Ascending aorta (tissue), 2 donors: ENCODE data around the gene PPT2. TPM values are rescaled to one million over a fixed set of nuclear protein-coding genes. Genes with fewer than 3 reads are reported as not detected.

Source experiments
- DNase-seq, 2 donors: peaks; one replicate each; pipeline ENCODE4 v3.0.0-alpha.2; 2019; ENCODE audit warnings: low spot score in 2 of 2
- H3K27ac ChIP-seq, 2 donors: fragments of 200-600 bp; sonication (generic); one replicate each; pipeline ENCODE4 v1.5.1; 2016 to 2017; ENCODE audit warnings: mild to moderate bottlenecking in 1 of 2
- H3K27me3 ChIP-seq: fragments of 200-600 bp; sonication (generic); one replicate; pipeline ENCODE4 v1.5.1; 2017
- H3K36me3 ChIP-seq, 2 donors: fragments of 200-600 bp; sonication (generic); one replicate each; pipeline ENCODE4 v1.5.1; 2016
- H3K4me1 ChIP-seq, 2 donors: fragments of 200-600 bp; sonication (generic); one replicate each; pipeline ENCODE4 v1.5.1; 2016 to 2017; ENCODE audit warnings: mild to moderate bottlenecking in 1 of 2
- H3K4me3 ChIP-seq, 2 donors: fragments of 200-600 bp; sonication (generic); one replicate each; pipeline ENCODE4 v1.5.1; 2016 to 2017; ENCODE audit warnings: mild to moderate bottlenecking in 1 of 2
- H3K9me3 ChIP-seq, 2 donors: fragments of 200-600 bp; sonication (generic); one replicate each; pipeline ENCODE4 v1.5.1; 2016
- intact Hi-C: fragments of 100-400 bp; cut with DNase I; formaldehyde crosslinking; loops from one replicate; pipeline ENCODE4 v1.15.1; 2023
- total RNA-seq: library from RNA; depleted of rRNA; stranded (reverse); fragments of >200 nt; gene quantifications from one replicate; pipeline ENCODE4 v1.1.0, GENCODE V29; 2016
- TF ChIP-seq, protein P1 (sequence below), 3 experiments: fragments of 200-600 bp in 2 of 3; fragments of 450-650 bp in 1 of 3; sonication (generic) in 2 of 3; IDR thresholded peaks; one replicate each; pipeline ENCODE4 v1.5.1; 2016 to 2019; ENCODE audit warnings: antibody characterized with exemption in 3 of 3, mild to moderate bottlenecking in 1 of 3, moderate library complexity in 1 of 3

PPT2 gene
- total RNA-seq, 1 donor from 2014 or later: 839 TPM

- Histone ChIP-seq H3K27ac (peak within 1 kb of the TSS; percentile 89 to 92), H3K9me3 (no peaks in the 10 kb centered on the region), H3K4me1 (peaks cover 19 to 25% of the 10 kb centered on the region in 2 donors), H3K4me3 (peak within 1 kb of the TSS; percentile 87 to 93), H3K36me3 (peaks cover 26 to 28% of the 10 kb centered on the region in 2 donors), H3K27me3 (no peaks in the 10 kb centered on the region)
- TF ChIP-seq, protein P1, sequence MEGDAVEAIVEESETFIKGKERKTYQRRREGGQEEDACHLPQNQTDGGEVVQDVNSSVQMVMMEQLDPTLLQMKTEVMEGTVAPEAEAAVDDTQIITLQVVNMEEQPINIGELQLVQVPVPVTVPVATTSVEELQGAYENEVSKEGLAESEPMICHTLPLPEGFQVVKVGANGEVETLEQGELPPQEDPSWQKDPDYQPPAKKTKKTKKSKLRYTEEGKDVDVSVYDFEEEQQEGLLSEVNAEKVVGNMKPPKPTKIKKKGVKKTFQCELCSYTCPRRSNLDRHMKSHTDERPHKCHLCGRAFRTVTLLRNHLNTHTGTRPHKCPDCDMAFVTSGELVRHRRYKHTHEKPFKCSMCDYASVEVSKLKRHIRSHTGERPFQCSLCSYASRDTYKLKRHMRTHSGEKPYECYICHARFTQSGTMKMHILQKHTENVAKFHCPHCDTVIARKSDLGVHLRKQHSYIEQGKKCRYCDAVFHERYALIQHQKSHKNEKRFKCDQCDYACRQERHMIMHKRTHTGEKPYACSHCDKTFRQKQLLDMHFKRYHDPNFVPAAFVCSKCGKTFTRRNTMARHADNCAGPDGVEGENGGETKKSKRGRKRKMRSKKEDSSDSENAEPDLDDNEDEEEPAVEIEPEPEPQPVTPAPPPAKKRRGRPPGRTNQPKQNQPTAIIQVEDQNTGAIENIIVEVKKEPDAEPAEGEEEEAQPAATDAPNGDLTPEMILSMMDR (IDR thresholded peaks at IDR 0.05): no peak
- intact Hi-C loops: loop anchor here (1.0 to 5.0 kb wide), 2 partner anchors 41 to 69 kb away; no protein-coding TSS in a partner anchor
- peak; percentile 99 to 100 for DNase-seq
These were observed 26.0 kb upstream of the PPT2 start, which contains the start of gene ATF6B for GRCh38 chr6:32127717-32128592. TSS of gene ATF6B (minus strand) at chr6:32128246. CDS start at chr6:32128207, 39 bp downstream.

GRCh38 chr6:32128751-32129296 is 25.1 kb upstream of the PPT2 start:
- DNase-seq: no peak
- H3K27ac ChIP-seq: peak overlapping the region; percentile 72 to 92
- H3K4me3 ChIP-seq: peak overlapping the region; percentile 63 to 69
- peaks cover 20 to 26% of the 10 kb centered on the region in 2 donors for H3K36me3 ChIP-seq
- intact Hi-C loops: loop anchor here (1.0 to 5.0 kb wide), 2 partner anchors 42 to 68 kb away; no protein-coding TSS in a partner anchor
- no peaks in the 10 kb centered on the region for H3K27me3 ChIP-seq
- H3K9me3 ChIP-seq: no peaks in the 10 kb centered on the region
- H3K4me1 ChIP-seq: peaks cover 19 to 25% of the 10 kb centered on the region in 2 donors
- TF ChIP-seq, protein P1 (IDR thresholded peaks at IDR 0.05): no peak

- Histone ChIP-seq H3K27me3 (no peaks in the 10 kb centered on the region), H3K4me3 (peak overlapping the region; percentile 63 to 69), H3K36me3 (peaks cover 16 to 21% of the 10 kb centered on the region in 2 donors), H3K9me3 (no peaks in the 10 kb centered on the region), H3K27ac (peak overlapping the region; percentile 72 to 92), H3K4me1 (peaks cover 19 to 25% of the 10 kb centered on the region in 2 donors)
- DNase-seq: no peak
- TF ChIP-seq, protein P1 (IDR thresholded peaks at IDR 0.05): no peak
- intact Hi-C loops: loop anchor here (1.0 to 5.0 kb wide), 3 partner anchors 24 to 68 kb away; no protein-coding TSS in a partner anchor
These were observed 24.4 kb upstream of the PPT2 start for GRCh38 chr6:32129297-32130088.

- Histone ChIP-seq H3K4me3 (no peak overlapping the region), H3K4me1 (peaks cover 19 to 23% of the 10 kb centered on the region in 2 donors), H3K27me3 (no peaks in the 10 kb centered on the region), H3K36me3 (peaks cover 0 to under 1% of the 10 kb centered on the region in 2 donors), H3K27ac (no peak overlapping the region), H3K9me3 (no peaks in the 10 kb centered on the region)
- TF ChIP-seq, protein P1 (IDR thresholded peaks at IDR 0.05): no peak
- intact Hi-C loops: no loop called here
- no peak for DNase-seq
These were observed 22.4 kb upstream of the PPT2 start for GRCh38 chr6:32131439-32131948.

DNA sequence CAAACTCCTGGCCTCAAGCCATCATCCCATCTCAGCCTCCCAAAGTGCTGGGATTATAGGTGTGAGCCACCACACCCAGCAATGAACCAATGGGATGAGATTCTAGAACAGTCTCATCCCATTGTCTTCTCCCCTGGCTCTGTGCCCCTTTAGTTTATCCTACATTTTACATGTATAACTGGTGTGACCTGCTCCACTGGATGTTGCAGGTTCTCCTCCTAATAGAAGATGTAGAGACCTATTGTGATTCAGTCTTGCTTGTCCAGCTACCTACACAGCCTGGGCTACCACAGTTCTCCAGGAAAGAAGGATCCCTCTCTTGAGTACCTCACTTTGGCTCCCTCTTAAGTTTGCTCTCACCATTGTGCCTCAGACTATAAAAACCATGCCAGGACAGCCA is 21.8 kb upstream of the PPT2 start:
- Histone ChIP-seq H3K36me3 (no peaks in the 10 kb centered on the region), H3K27ac (no peak overlapping the region), H3K9me3 (no peaks in the 10 kb centered on the region), H3K4me1 (peaks cover 15 to 17% of the 10 kb centered on the region in 2 donors), H3K27me3 (no peaks in the 10 kb centered on the region), H3K4me3 (no peak overlapping the region)
- TF ChIP-seq, protein P1 (IDR thresholded peaks at IDR 0.05): no peak
- intact Hi-C loops: no loop called here
- no peak for DNase-seq
